Fibroblast of lung (primary cell): ENCODE measurements around the gene MTARC1.

Source experiments
- EZH2 ChIP-seq: IDR thresholded peaks from 2 replicates; pipeline ENCODE4 v1.5.1; 2012; ENCODE audit warnings: low read length, control low read depth, mild to moderate bottlenecking; ENCODE audit errors: missing control alignments
- TF ChIP-seq, protein P1 (sequence below), 2 donors: IDR thresholded peaks in 1 of 2; conservative IDR thresholded peaks in 1 of 2; 1 replicate in 1 of 2; 2 replicates in 1 of 2; pipeline ENCODE4 v1.5.1; 2011 to 2012; ENCODE audit warnings: low read length in 2 of 2, control low read depth in 1 of 2, inconsistent platforms in 1 of 2, low read depth in 1 of 2, mild to moderate bottlenecking in 1 of 2

DNA sequence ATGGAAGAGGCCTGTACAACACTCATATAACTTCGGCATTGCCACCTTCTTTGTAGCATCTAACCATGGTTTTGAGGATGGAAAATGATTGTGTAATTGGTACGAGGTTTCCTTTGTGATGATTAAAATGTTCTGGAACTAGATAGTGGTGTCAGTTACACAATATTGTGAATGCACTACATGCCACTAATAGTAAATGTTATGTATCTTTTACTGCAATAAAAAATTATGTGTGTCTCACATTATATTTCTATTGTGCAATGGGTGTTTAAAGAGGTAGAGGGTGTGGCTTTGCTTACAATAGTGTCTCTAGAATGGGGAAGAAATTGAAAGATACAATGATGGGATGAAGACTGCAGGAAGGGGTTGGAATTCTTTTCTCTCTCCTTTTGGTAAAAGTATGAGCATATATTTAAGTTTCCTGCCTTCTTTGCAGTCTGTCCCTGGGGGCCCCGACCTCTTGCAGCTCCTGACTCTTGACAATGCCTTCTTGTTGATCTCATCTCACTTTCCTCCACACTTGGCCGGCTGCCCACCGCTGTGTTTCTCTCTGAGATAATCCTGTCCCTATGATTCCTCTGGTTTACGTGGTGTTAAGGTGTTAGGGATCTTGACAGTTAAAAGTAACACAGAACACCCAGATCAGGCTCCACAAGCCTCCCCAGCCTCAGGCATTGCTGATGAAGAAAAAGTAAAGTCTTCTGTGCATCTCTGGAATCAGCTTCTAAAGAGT is 39.3 kb downstream of the MTARC1 start:
- no peak for TF ChIP-seq EZH2
- TF ChIP-seq, protein P1, sequence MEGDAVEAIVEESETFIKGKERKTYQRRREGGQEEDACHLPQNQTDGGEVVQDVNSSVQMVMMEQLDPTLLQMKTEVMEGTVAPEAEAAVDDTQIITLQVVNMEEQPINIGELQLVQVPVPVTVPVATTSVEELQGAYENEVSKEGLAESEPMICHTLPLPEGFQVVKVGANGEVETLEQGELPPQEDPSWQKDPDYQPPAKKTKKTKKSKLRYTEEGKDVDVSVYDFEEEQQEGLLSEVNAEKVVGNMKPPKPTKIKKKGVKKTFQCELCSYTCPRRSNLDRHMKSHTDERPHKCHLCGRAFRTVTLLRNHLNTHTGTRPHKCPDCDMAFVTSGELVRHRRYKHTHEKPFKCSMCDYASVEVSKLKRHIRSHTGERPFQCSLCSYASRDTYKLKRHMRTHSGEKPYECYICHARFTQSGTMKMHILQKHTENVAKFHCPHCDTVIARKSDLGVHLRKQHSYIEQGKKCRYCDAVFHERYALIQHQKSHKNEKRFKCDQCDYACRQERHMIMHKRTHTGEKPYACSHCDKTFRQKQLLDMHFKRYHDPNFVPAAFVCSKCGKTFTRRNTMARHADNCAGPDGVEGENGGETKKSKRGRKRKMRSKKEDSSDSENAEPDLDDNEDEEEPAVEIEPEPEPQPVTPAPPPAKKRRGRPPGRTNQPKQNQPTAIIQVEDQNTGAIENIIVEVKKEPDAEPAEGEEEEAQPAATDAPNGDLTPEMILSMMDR (conservative IDR thresholded peaks at IDR 0.05 in 1 of 2, IDR thresholded peaks at IDR 0.05 in 1 of 2; ENCODE audit: low read depth in 1 of 2, low read length in 2 of 2), result no peak
